NCI-H1092 treated with DMSO at 0.1 percent for 48 hours (cell line): ENCODE data around the gene NGEF.

Source experiments
- DNase-seq: peaks from one replicate; lab custom pipeline; 2025; lab: John Stamatoyannopoulos, UW

Gene NGEF

DNA sequence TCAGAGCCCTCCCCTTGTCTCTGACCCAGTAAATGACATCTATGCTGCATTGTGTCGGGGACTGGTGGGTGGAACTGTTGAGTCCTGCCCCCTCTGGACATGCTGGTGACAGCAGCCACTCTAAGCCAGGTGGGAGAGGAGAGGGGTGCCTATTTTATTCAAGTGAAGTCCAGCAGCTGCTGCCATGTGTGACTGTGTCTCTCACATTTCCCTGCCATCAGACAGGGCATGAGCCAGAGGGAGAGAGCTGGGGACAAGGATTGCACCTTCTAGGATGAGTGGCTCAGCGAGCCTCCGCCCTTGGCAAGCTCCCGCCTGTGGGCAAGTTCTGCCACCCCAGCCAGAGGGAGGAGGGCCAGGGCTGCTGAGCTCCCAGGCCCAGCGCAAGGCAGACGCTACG lies 13.7 kb downstream of the NGEF start:
- DNase-seq: no peak

DNA sequence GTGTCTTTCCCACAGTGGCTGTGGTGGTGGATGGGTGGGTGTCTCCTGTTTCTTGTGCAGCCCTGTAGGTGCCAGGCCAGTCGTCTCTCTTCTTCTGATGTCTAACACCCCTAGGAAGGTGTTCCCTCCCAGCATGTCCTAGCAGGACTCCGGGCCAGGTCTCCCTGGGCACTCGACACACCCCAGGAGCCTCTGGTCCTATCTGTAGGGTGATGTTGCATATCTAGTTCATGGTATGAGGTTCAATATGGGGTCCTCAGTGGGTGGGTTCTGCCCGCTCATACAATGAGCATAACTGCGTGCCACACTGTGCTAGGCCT lies 14.4 kb downstream of the NGEF start:
- no peak for DNase-seq

DNA sequence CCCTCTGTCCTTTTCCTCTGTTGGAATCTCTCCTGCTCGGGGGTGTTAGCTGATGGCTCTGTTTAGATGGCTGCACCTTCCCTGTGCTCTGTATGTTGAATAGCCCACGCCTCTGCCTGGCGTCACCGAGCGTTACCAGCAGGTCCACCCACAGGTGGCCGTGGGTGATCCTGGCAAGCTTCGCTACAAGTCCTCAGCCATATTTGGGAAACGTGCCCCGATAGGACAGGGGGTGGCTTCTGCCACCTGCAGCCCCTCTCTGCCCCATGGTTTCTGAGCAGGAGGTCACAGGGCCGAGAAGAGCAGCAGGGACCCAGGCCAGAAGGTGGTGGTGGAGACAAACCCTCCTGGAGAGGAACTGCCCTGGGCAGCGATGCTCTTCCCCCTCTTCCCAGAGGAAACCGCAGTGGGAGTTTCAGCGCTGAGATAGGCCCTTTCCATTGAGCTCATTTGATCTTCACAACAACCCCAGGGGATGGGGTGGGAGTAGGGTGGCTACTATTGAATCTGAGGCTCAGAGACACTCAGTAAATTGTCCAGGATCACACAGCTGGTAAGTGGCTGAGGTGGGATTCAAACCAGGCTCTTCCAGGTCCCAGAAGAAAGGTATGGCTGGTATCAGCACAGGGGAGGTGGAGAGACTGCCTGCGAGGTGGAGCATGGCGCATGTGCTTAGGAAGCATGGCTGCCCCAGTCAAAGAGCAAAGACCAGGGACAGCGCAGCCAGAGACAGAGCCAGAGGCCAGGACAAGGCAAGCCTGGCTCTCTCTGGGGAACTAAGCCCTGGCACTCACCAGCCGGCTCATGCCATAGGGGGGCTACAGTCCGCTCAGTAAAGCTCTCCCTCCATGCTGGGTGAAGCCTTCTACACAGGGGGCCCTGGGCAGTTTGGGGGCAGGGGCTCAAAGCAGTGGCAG lies 15.0 kb downstream of the NGEF start:
- DNase-seq: no peak

DNA sequence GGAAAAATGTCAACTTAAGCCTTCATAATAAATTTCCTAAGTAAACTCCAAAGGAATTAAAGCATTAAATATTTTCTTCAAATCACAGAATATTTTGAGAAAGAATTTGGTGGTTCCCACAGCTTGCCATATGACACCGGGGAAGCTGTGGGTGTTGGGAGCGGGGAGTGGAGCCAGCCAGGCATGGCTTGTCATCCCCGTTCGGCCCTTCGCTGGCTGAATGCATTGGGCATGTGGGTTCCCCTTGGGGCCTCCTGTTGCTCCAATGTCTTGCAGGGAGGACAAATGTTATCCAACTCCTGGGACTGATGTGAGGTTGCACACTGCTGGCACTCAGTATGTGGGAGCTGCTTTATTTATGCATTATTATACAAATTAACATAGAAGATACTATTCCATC lies 18.6 kb downstream of the NGEF start:
- DNase-seq: no peak

DNA sequence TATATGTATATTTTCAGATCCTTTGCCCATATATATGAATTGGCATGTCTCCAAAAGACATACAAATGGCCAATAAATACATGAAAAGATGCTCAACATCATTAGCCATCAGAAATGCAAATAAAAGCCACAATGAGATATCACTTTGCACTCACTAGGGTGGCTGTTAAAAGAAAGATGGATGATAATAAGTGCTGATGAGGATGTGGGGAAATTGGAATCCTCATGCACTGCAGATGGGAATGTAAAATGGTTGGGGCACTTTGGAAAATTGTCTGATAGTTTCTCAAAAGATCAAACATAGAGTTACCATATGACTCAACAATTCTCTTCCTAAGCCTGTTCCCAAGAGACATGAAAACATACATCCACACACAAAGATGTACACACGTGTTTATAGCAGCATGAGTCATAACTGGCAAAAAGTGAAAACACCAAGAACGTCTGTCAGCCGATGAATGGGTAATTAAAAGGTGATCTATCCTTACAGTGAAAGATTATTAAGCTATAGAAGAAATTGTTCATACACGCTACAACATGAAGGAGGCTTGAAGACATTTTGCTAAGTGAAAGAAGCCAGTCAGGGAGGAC lies 19.7 kb downstream of the NGEF start:
- DNase-seq: no peak

DNA sequence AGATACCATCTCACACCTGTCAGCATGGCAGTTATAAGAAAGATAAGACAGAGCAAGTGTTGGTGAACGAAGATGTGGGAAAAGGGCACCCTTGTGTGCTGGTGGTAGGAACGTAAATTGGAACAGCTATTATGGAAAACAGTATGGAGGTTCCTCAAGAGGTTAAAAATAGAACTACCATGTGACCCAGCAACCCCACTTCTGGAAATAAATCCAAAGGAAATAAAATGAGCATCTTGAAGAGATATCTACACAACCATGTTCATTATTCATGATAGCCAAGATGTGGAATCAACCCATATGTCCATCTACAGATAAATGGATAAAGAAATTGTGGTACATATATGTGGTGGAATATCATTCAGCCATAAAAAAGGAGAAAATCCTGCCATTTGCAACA lies 26.9 kb downstream of the NGEF start:
- DNase-seq: no peak

DNA sequence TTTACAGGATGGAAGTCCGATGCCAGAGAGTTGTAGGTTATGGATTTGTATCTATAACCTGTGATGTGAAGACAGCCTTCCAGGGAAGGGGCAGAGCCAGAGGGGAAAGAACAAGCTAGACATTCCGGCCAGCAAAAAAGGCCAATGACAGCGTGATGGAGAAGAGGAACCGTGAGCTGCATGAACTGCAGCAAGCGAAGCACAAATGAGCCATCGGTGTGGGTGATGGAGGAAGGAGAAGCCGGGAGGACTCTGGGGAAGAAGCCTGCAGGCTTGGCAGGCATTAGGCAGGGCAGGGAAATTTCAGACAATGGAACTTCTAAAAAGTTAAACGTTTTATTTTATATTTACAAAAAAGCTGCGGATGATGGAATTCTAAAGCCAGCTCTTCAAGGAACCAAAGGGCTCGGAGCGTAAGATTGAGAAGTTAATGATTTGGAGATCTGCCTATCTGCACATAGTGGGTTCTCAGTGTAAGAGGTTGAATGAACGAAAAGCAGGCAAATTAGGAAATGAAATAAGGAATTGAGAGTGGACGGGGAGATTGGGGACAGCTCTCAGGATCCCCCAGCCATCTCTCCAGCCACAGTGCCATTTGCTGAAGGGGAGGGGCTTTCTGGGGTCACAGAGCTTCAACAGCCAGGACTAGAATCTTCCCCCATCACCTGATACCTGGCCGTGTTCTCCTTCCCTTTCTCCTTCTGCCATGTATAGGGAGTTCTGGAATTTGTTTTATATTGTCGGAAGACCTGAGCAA lies 28.4 kb downstream of the NGEF start:
- DNase-seq: no peak

DNA sequence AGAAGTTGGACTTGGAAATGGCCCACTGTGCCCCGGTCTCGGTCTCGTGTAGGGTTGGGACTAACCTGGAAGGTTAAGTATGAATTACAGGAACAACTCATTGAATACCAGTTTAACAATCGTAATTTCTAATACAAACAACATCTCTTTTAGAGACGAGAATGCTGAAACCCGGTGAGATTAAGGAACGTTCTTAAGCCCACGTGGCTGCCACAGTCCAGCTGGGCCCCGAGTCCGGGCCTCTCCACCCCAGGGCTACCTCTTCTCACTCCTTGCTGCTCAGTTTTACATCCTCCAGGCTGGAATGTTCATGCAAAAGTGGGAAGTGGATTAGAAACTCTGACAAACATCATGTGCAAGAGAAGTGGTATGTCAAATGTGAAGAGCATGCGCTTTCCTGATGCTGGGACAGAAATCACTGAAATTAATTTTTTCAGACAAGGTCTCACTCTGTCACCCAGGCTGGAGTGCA lies 29.4 kb downstream of the NGEF start:
- DNase-seq: no peak

DNA sequence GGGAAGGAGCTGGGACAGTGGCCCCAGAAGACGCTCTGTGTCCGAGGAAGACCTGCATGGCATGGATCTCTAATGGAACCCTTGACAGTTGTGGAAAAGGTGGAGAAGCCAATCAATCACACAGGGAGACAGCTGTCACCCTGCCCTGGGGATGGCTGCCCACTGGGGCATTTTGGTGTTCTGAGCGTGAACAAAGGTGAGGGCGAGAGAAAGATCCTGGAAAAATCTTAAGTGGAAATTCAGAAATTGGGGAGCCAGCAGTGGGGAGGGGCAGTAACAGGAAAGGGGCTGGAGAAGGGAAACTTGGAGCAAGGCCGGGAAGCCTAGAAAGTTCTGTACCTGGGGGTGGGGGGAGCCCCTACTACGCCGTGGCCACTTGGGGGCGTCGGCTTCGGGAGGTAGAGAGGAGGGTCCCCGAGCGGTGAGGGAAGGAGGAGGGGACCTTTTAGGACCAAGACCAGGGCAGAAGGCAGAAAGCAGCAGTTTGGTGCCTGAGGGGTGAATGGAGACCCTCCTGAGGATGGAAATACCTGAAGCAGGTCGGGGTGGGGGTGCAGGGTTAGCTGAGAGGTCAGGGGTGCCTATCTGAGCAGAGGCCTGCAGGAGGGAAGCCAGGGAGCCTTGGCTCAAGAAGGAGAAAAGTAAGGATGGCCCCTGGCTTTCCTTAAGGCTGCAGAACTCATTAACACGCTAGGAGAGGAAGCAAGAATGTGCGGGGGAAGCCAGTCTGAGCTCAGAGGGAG lies 30.0 kb downstream of the NGEF start:
- DNase-seq: no peak

DNA sequence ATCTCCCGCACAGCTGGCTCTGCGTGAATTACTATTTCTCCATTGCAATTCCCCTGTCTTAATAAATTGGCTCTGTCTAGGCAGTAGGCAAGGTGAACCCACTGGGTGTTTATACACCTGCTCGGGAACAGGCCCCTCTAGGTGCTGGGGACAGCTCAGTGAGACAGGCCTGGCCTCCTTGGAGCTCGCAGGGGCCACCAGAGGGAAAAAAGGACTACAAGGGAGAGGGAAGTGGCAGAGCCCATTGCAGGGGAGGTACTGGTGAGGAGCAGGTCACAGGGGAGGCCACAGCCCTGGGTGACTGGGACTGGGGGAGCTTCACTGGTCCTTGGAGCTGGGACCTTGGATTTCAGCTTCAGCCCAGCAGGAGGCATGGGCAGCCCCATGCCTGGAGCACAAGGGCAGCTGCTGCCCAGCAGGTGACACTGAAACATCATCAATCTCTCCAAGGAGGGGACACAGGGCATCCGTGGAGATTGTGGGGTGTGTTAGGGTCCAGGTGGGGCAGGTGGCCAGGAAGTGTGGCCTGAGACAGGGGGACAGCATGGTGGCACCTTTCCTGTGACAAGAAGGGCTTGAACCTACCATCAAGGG lies 31.2 kb downstream of the NGEF start:
- DNase-seq: no peak

DNA sequence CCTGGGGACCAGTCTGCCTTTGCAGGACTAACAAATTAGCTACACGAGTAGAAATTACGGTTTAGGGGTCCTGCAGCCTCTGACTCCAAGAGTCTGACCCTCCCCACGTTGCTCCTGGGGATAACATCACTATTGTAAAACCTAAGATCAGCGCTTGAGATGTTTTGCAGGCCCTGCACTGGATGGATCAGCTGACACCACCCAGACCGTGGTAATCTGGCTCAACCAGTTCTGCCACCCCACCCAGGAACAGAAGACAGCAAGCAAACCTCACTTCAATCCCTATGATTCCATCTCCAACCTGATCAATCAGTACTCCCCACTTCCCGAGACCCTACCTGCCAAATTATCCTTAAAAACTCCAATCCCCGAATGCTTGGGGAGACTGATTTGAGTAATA lies 31.7 kb downstream of the NGEF start:
- no peak for DNase-seq

DNA sequence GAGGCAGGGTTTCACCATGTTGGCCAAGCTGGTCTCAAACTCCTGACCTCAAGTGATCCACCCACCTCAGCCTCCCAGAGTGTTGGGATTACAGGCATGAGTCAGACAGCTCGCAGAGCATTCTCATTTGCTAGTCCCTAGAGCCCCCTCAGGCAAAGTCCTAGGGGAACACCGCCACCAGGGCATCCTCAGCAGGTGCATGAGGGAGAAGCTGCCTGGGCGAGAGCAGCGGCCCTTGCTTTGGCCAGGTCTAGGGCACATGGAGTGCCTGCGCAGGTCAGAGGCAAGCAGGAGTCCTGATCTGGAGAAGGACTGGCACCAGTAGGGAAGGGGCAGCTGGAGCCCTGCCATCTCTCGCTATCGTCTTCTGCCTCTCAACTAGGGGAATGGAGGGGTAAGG lies 32.4 kb downstream of the NGEF start:
- no peak for DNase-seq

DNA sequence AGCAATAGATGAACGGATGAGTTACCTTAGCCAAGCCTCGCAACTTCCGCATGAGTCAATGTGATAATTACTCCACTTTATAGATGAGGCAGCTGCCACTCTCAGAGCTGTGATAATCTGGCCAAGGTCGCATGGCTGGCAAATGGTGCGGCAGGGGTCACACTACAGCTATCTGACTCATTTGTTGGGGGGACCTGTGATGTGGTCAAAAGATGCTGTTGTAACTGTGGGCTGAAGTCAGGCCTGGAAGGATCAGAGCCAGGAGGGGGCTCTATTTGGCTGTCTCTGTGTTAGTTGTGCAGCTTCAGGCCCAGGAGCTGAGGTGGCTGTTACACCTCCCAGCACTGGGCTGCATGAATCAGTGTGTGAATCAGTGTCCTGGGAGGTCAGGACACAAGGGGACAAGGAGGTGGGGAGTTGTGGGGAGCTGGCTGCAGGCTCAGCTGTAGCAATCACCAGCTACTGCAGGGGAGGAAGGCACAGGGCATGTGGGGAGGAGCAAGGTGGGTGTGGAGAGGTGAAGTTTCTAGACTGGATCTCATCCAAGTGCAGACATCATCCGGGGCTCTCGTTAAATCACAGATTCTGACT lies 33.1 kb downstream of the NGEF start:
- DNase-seq: no peak

DNA sequence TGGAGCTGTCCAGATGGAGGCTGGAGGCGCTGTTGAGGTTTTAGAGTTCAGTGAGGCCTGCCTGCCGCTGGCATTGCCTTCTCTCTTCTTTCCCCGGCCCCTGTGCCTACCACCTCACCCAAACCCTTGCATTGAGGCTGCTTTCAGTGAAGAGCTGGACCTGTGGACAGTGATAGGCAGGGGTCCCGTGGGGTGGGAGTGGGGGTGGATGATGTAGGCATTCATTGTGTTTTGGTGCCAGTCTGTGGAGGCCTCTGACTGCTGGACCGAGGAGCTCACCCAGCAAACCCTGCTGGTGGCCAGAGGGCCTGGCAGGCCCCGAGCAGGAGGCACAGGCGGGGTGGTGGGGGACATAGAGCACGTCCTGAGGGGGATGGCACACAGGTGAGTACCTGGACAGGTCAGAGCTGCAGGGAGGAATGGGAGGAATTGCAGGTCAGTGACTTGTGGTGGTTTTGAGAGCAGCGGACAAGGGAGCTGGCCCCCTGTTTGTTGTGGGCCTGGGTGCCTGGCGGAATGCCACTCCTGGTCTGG lies 35.6 kb downstream of the NGEF start:
- DNase-seq: no peak

DNA sequence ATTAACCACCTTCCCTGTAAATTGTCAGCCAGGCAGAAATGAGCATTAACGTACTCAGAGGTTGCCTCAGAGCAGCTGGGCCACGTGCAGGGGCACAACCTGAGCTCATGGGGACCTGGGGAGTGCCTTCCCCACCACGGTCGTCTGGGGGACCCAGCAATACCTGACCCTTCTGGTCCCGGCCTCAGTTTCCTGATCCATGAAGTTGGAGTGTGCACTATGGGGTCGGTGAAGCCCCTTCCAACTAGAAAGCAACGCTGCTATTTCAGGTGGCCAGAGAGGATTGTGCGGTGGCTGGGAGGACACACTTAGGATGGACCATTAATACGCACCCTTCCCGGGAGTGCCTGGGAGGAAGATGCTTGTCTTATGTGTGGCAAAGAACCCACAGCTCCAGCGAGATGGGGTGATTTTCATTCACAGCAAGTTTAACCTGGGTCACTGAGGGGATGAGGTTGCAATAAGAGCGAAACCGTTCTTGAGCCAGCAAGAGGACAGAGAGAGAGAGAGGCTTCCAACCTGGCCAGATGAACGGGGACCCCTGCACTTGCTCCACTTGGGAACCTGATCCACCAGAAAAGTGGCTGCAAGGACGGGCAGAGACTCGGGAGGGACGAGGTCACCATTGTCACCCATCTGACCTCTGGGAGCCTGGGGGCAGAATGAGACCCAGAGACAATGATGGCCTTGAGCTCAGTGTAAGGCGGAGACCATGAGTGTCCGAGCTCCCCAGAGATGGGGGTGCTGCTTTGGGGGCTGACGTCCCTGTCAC lies 36.2 kb downstream of the NGEF start:
- DNase-seq: no peak

DNA sequence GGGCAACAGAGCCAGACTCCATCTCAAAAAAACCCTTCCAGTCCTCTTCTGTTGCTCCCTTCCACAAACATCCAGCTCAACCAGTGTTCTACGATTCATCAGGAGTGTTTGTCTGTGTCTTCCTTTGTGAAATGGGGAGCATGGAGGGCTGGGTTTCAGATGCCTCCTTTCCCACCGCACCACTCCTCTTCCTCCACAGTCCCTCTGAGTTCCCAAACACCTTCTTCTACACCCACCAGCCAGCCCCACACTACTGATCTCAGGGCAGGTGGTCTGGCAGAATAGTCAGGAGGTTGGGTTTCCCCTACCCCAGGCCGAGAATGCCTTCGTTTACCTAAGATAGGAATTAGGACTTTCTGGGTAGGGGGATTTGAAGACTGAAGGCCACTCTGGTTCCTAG lies 36.9 kb downstream of the NGEF start:
- DNase-seq: no peak

DNA sequence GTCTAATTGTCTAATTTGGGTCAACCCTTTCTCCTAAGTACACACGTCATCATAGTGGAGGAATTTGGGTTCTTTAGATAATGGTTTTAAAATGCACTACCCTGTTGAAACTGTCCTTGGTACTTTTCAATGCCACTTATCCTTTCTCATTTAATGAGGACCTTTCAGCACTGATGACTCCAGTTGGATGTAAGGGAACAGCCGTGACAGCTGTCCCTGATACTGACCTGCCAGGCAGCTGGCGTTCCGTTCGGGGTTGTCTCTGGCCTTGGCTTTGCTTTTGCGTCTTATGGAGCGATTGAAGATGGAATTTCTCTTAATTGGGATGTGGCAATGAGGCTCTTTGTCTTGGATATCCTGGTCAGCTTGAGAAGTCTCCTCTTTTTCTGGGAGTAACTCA lies 38.7 kb downstream of the NGEF start:
- no peak for DNase-seq

DNA sequence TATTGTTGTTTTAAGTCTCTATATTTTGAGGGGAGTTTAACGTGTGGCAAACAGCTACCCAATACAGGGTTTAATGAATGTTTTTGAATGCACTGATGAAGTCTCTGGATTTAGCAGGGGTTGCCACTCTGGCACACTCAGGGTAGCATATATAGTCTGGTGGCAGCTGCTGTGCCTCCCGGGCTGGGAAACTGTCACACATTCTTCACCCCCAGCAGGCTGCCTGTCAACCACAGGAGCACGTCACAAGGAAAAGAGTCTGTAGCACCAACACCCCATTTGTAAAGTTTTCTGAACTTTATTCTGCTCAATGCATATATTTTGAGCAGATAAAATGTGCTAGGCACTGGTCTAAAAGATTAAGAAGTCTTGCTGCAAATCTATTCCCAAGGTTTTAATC lies 39.3 kb downstream of the NGEF start:
- DNase-seq: no peak

DNA sequence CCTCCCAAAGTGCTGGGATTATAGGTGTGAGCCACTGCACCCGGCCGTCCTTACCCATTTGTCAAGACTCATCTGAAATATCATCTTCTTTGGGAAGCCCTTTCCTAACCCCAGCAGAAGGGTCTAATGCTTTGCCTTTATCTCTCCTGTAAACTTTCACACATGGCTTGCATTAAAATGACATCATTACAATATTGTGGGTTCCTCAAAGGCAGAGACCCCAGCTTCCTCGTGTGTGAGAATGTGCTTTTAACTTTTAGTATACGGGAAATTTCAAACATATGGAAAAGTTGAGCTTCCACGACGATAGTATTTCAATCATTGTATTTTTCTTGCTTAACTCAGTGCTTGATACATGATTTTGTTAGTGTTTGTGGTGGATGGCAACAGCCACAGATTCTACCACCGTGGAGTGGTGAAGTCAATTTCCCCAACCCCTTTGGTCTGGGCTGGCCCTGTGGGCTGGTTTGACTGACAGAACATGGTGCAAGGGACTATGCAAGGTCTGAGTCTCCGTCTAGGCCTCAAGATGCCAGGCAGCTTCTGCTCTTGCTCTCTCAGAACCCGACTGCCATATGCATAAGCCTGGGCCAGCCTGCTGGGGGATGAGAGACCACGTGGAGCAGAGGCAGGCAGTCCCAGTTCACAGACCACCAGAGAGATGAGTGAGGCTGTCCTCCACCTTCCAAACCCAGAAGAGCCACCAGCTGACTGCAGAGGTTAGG lies 39.9 kb downstream of the NGEF start:
- no peak for DNase-seq

DNA sequence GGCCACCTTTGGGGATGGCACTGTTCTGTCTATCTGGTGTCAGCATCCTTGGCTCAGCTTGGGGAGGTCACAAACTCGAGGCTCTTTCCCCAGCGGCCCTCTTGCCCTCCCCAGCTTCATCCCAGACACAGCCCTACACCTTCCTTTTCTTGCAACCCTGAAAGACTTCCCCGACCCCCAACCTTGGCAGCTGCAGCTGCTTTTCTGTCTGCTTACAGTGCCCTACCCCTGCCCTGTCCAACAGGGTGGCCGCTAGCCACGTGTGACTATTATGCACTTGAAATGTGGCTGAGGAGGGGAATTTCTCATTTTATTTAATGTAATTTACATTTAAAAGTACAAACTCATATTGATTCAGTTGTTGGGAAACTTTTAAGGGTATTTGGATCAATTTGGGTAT lies 41.3 kb downstream of the NGEF start:
- DNase-seq: no peak
